MM.1S (cell line): ENCODE results near the gene CREB1.

ENCODE experiments used
- CTCF ChIP-seq: fragments of 300-600 bp; sonication (generic); IDR thresholded peaks from 2 replicates; pipeline ENCODE4 v1.5.1; 2016; ENCODE audit warnings: antibody characterized with exemption, low read length, mixed read lengths
- EZH2 ChIP-seq: fragments of 300-600 bp; sonication (generic); optimal IDR thresholded peaks from 2 replicates; pipeline ENCODE3; 2017; ENCODE audit warnings: low read depth, mild to moderate bottlenecking, antibody characterized with exemption, low read length, mixed read lengths
- EZH2phosphoT487 ChIP-seq: fragments of 300-600 bp; sonication (generic); IDR thresholded peaks from 2 replicates; pipeline ENCODE4 v1.6.1; 2018; ENCODE audit warnings: antibody characterized with exemption, low read length

DNA sequence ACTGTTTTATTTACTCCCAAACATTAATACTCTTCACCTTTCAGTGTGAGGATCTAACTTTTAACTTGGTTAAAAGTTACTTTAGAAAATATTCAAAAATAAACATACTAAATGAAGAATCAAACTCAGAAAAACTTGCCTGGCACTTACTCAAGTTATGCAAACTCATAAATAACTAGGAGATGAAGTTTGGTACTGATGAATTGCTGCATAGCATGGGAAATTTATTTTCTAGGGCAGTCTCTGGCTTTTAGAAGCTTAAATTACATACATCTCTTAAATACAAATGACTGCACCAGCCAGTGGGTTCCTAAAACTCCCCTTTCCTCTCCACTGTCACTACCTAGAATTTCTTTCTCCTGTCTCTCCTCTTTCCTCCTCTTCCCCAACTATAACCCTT, 46.7 kb upstream of the CREB1 start:
- TF ChIP-seq EZH2phosphoT487 (no peak), CTCF (no peak), EZH2 (no peak)
